HepG2 (cell line): ENCODE measurements around the gene ADGRL3. TPM values are rescaled to one million over a fixed set of nuclear protein-coding genes. Genes with fewer than 3 reads are reported as not detected.
A peak's percentile ranks its signal among the peaks of the same experiment; 100 is the strongest.

Experiments used
- ATAC-seq: fragments of 200-7000 bp; cut with Tn5 transposase; 3 replicates; pipeline ENCODE4 v1.9.1; 2020; ENCODE audit warnings: mild to moderate bottlenecking, moderate library complexity
- BruUV-seq: library from RNA; stranded (reverse); fragments of 400-500 nt; replicated peaks from 2 replicates; lab custom pipeline; 2021; lab: Mats Ljungman, UMichigan
- CTCF ChIA-PET: fragments of 300-600 bp; formaldehyde crosslinking; extraction: SDS; loops from one replicate; lab custom pipeline; 2021; ENCODE audit warnings: low total read pairs, inconsistent platforms, low intra/inter-chr PET ratio; lab: Yijun Ruan, JAX
- POLR2A ChIA-PET: fragments of 350-600 bp; sonication (Branson Sonifier 250); formaldehyde crosslinking; loops from one replicate; lab custom pipeline; 2020; ENCODE audit warnings: antibody characterized with exemption, inconsistent platforms; lab: Yijun Ruan, JAX
- DNase-seq: peaks from one replicate; pipeline ENCODE4 v3.0.0-alpha.2; 2015; ENCODE audit warnings: low spot score
- FAIRE-seq: peaks from 3 replicates; lab custom pipeline; 2011; peaks lifted over from hg19 to GRCh38; lab: Jason Lieb, UNC
- H2AFZ ChIP-seq: one replicate; pipeline ENCODE4 v1.6.1; 2011; ENCODE audit warnings: low read length, inconsistent platforms
- H3K27ac ChIP-seq: fragments of 300-600 bp; 3 replicates; pipeline ENCODE4 v1.8.0; 2011; ENCODE audit warnings: mixed run types, mild to moderate bottlenecking, mixed read lengths, low read length, inconsistent platforms; ENCODE audit not compliant: insufficient read depth; ENCODE audit errors: extremely low read length
- H3K27me3 ChIP-seq, 2 experiments: fragments of 200-600 bp in 1 of 2; 2 replicates in 1 of 2; 3 replicates in 1 of 2; pipeline versions ENCODE4 v1.6.0 to v1.8.0; 2011; ENCODE audit warnings: low read length in 2 of 2, mild to moderate bottlenecking in 2 of 2, moderate library complexity in 2 of 2, inconsistent platforms in 1 of 2; ENCODE audit not compliant: insufficient read depth in 2 of 2, control insufficient read depth in 1 of 2
- H3K36me3 ChIP-seq, 2 experiments: fragments of 200-600 bp in 1 of 2; replicated peaks in 1 of 2; 2 replicates in 1 of 2; 3 replicates in 1 of 2; pipeline versions ENCODE4 v1.5.1 to v1.8.0; 2011; ENCODE audit warnings: low read length in 2 of 2, inconsistent platforms in 1 of 2; ENCODE audit not compliant: insufficient read depth in 2 of 2, control insufficient read depth in 1 of 2
- H3K4me1 ChIP-seq: 2 replicates; pipeline ENCODE4 v1.5.1; 2012; ENCODE audit warnings: low read length, inconsistent platforms; ENCODE audit not compliant: insufficient read depth
- H3K4me2 ChIP-seq: 2 replicates; pipeline ENCODE4 v1.6.0; 2011; ENCODE audit warnings: low read depth, low read length, inconsistent platforms
- H3K4me3 ChIP-seq, 3 experiments: fragments of 200-600 bp in 1 of 3; sonication (generic), shearing (Covaris generic) in 1 of 3; replicated peaks in 1 of 3; 2 replicates each; pipeline ENCODE4 v1.5.1; 2011 to 2016; ENCODE audit warnings: low read length in 3 of 3, inconsistent platforms in 2 of 3, low read depth in 2 of 3, mild to moderate bottlenecking in 2 of 3, control low read depth in 1 of 3, mixed read lengths in 1 of 3; ENCODE audit not compliant: insufficient read depth in 1 of 3
- H3K79me2 ChIP-seq: one replicate; pipeline ENCODE4 v1.6.1; 2011; ENCODE audit warnings: low read length, inconsistent platforms; ENCODE audit not compliant: insufficient read depth
- H3K9ac ChIP-seq: 2 replicates; pipeline ENCODE4 v1.6.0; 2011; ENCODE audit warnings: mild to moderate bottlenecking, low read depth, low read length, inconsistent platforms; ENCODE audit not compliant: insufficient read depth
- H3K9me3 ChIP-seq: 2 replicates; pipeline ENCODE4 v1.5.1; 2012; ENCODE audit warnings: mild to moderate bottlenecking, low read length
- H4K20me1 ChIP-seq: 2 replicates; pipeline ENCODE4 v1.6.0; 2011; ENCODE audit warnings: inconsistent platforms, mild to moderate bottlenecking, low read length, moderate library complexity; ENCODE audit not compliant: insufficient read depth
- FLYWCH1 ChIP-seq: sonication (generic); formaldehyde crosslinking; IDR thresholded peaks from 2 replicates; pipeline ENCODE4 v1.8.1; 2023; ENCODE audit warnings: mild to moderate bottlenecking, missing genetic modification reagents
- FOSL2 ChIP-seq: sonication (generic); formaldehyde crosslinking; IDR thresholded peaks from 2 replicates; pipeline ENCODE4 v1.4.0; 2020; ENCODE audit warnings: missing genetic modification reagents
- FOXA3 ChIP-seq: IDR thresholded peaks from 2 replicates; pipeline ENCODE4 v1.6.1; 2016; ENCODE audit warnings: missing genetic modification reagents, missing compliant biosample characterization
- FOXJ3 ChIP-seq: sonication (generic); formaldehyde crosslinking; IDR thresholded peaks from 2 replicates; pipeline ENCODE4 v1.4.0; 2020; ENCODE audit warnings: missing genetic modification reagents, mild to moderate bottlenecking, borderline replicate concordance
- IKZF1 ChIP-seq: fragments of 450-650 bp; IDR thresholded peaks from 2 replicates; pipeline ENCODE4 v1.7.1; 2016
- MAFF ChIP-seq: IDR thresholded peaks from 2 replicates; pipeline ENCODE4 v1.6.1; 2011; ENCODE audit warnings: low read depth, low read length, improper control_type of control experiment
- MAFK ChIP-seq, 2 experiments: IDR thresholded peaks in 1 of 2; conservative IDR thresholded peaks in 1 of 2; 2 replicates each; pipeline ENCODE4 v1.6.1; 2011; ENCODE audit warnings: improper control_type of control experiment in 2 of 2, low read length in 2 of 2
- NFE2 ChIP-seq: sonication (generic); formaldehyde crosslinking; IDR thresholded peaks from 2 replicates; pipeline ENCODE4 v1.4.0; 2020; ENCODE audit warnings: missing genetic modification reagents
- RFXAP ChIP-seq: sonication (generic); formaldehyde crosslinking; IDR thresholded peaks from 2 replicates; pipeline ENCODE4 v1.4.0; 2020; ENCODE audit warnings: missing genetic modification reagents, borderline replicate concordance
- SMARCC2 ChIP-seq: fragments of 450-650 bp; IDR thresholded peaks from 2 replicates; pipeline ENCODE4 v1.6.1; 2017; ENCODE audit warnings: antibody characterized with exemption, mild to moderate bottlenecking
- SOX13 ChIP-seq, 3 experiments: fragments of 450-650 bp in 1 of 3; sonication (generic) in 1 of 3; formaldehyde crosslinking in 1 of 3; IDR thresholded peaks in 2 of 3; conservative IDR thresholded peaks in 1 of 3; 2 replicates each; pipeline versions ENCODE4 v1.5.0 to v1.6.1; 2016 to 2020; ENCODE audit warnings: antibody characterized with exemption in 1 of 3, mild to moderate bottlenecking in 1 of 3, missing compliant biosample characterization in 1 of 3, missing genetic modification reagents in 1 of 3, moderate library complexity in 1 of 3
- SSRP1 ChIP-seq: IDR thresholded peaks from 2 replicates; pipeline ENCODE4 v1.6.1; 2016; ENCODE audit warnings: control low read depth
- ZMYM2 ChIP-seq: sonication (generic); formaldehyde crosslinking; IDR thresholded peaks from 2 replicates; pipeline ENCODE4 v1.8.0; 2022; ENCODE audit warnings: mild to moderate bottlenecking, missing genetic modification reagents
- ZNF101 ChIP-seq: sonication (generic); formaldehyde crosslinking; IDR thresholded peaks from 2 replicates; pipeline ENCODE4 v1.4.0; 2020; ENCODE audit warnings: mild to moderate bottlenecking, low read depth, missing genetic modification reagents, borderline replicate concordance
- ZNF256 ChIP-seq: sonication (generic); formaldehyde crosslinking; conservative IDR thresholded peaks from 2 replicates; pipeline ENCODE4 v1.4.0; 2020; ENCODE audit warnings: missing genetic modification reagents
- ZNF263 ChIP-seq: sonication (generic); formaldehyde crosslinking; IDR thresholded peaks from 2 replicates; pipeline ENCODE4 v1.4.0; 2020; ENCODE audit warnings: missing genetic modification reagents
- ZNF3 ChIP-seq: IDR thresholded peaks from 2 replicates; pipeline ENCODE4 v1.7.0; 2017; ENCODE audit warnings: inconsistent platforms
- ZNF557 ChIP-seq: sonication (generic); formaldehyde crosslinking; IDR thresholded peaks from 2 replicates; pipeline ENCODE4 v1.4.0; 2020; ENCODE audit warnings: missing genetic modification reagents
- ZNF580 ChIP-seq: IDR thresholded peaks from 2 replicates; pipeline ENCODE4 v1.6.1; 2016; ENCODE audit warnings: low read depth, borderline replicate concordance
- WGBS: methylation state at CpG from one replicate; pipeline ENCODE4 v1.1.6; 2017; ENCODE audit warnings: low lambda C conversion rate; 5-methylcytosine and 5-hydroxymethylcytosine counted together
- in situ Hi-C: cut with HindIII; loops from 2 replicates; pipeline ENCODE4 v1.10.0; 2017; ENCODE audit warnings: low pct_unique_long_range_greater_than_20kb; ENCODE audit not compliant: extremely low pct_ligation_motif_present
- intact Hi-C: fragments of 100-400 bp; cut with micrococcal nuclease; formaldehyde crosslinking; loops from one replicate; pipeline ENCODE4 v1.10.0; 2022; ENCODE audit not compliant: unreplicated experiment
- polyA plus RNA-seq, 8 experiments: library from polyadenylated mRNA; depleted of rRNA in 3 of 8; stranded (reverse) in 7 of 8; unstranded in 1 of 8; fragments of >200 nt; fragmentation: Illumina TruSeq in 4 of 8; extraction: Trizol in 4 of 8; gene quantifications; 2 replicates each; pipeline versions ENCODE4 v1.2.1 to v1.2.3, GENCODE V29; 2011 to 2016; ENCODE audit warnings: low read depth in 4 of 8, missing spikeins in 1 of 8, mixed read lengths in 1 of 8; ENCODE audit not compliant: insufficient read depth in 1 of 8
- total RNA-seq, 5 experiments: library from RNA; depleted of rRNA; stranded (reverse); fragments of >200 nt; fragmentation: Illumina TruSeq; extraction: Trizol; gene quantifications; 2 replicates each; pipeline ENCODE4 v1.2.3, GENCODE V29; 2016; ENCODE audit warnings: low read depth in 1 of 5

ADGRL3 gene
- total and polyA plus RNA-seq, 2 of the 13 experiments (the other 11 are each of a cell fraction or from before 2014, with no cell fraction given): 0.04 to 0.05 TPM

GRCh38 chr4:61528595-61528994, 328.5 kb downstream of the ADGRL3 start:
- no peak for DNase-seq
- in situ Hi-C loops: no loop called here
- Histone ChIP-seq H3K27ac (no peak overlapping the region), H3K36me3 (no peaks in the 10 kb centered on the region), H3K4me1 (0 out of 2 replicates have a peak, but pooled peaks cover 10% of the 10 kb centered on the region), H4K20me1 (no peaks in the 10 kb centered on the region), H3K9me3 (no peaks in the 10 kb centered on the region), H3K27me3 (no peaks in the 10 kb centered on the region), H2AFZ (no peak overlapping the region), H3K9ac (no peak overlapping the region), H3K4me3 (no peak overlapping the region), H3K79me2 (no peaks in the 10 kb centered on the region), H3K4me2 (no peak overlapping the region)
- POLR2A ChIA-PET: no interaction called here
- no peak for FAIRE-seq
- CTCF ChIA-PET: no interaction called here
- WGBS: 0% methylated on average over 1 of the region's 1 CpG
- TF ChIP-seq RFXAP (CRISPR knock-in tag): no peak
- peak; percentile 86 to 91 for TF ChIP-seq MAFK (conservative IDR thresholded peaks at IDR 0.05 in 1 of 2, IDR thresholded peaks at IDR 0.05 in 1 of 2; ENCODE audit: low read length in 2 of 2)
- TF ChIP-seq MAFF: peak; percentile 90
- no TSS peak for BruUV-seq
- ATAC-seq: no peak
- intact Hi-C loops: no loop called here

GRCh38 chr4:61531188-61531587, 331.1 kb downstream of the ADGRL3 start:
- no peak for FAIRE-seq
- Histone ChIP-seq H3K36me3 (no peaks in the 10 kb centered on the region), H3K4me1 (0 out of 2 replicates have a peak, but pooled peaks cover 10% of the 10 kb centered on the region), H3K79me2 (no peaks in the 10 kb centered on the region), H3K27me3 (no peaks in the 10 kb centered on the region), H3K4me3 (no peak overlapping the region), H3K9me3 (no peaks in the 10 kb centered on the region), H4K20me1 (no peaks in the 10 kb centered on the region), H3K27ac (no peak overlapping the region), H3K4me2 (no peak overlapping the region), H3K9ac (no peak overlapping the region), H2AFZ (no peak overlapping the region)
- in situ Hi-C loops (no loop called here), intact Hi-C loops (no loop called here)
- CTCF ChIA-PET: no interaction called here
- DNase-seq: peak; percentile 34
- ATAC-seq: peak; percentile 81
- BruUV-seq: no TSS peak
- 21% methylated on average over 5 of the region's 5 CpGs for WGBS
- POLR2A ChIA-PET: no interaction called here
- TF ChIP-seq FOXA3 (CRISPR knock-in tag): peak; percentile 31; the same call in 1 of the 2 replicates
- TF ChIP-seq IKZF1: no peak
- no peak for TF ChIP-seq ZNF256
- TF ChIP-seq ZNF101 (CRISPR knock-in tag): no peak
- no peak for TF ChIP-seq SMARCC2
- TF ChIP-seq SOX13 (IDR thresholded peaks at IDR 0.05): no peak
- peak in 1 of 2 experiments; percentile 73; a peak in 2 of 4 replicates for TF ChIP-seq SOX13 (CRISPR knock-in tag; conservative IDR thresholded peaks at IDR 0.05 in 1 of 2, IDR thresholded peaks at IDR 0.05 in 1 of 2)
- TF ChIP-seq FOXJ3 (CRISPR knock-in tag): no peak
- no peak for TF ChIP-seq NFE2
- TF ChIP-seq ZNF557 (CRISPR knock-in tag): no peak
- no peak for TF ChIP-seq ZNF3 (CRISPR knock-in tag)
- no peak for TF ChIP-seq FLYWCH1 (CRISPR knock-in tag)
- TF ChIP-seq ZMYM2 (CRISPR knock-in tag): no peak
- TF ChIP-seq ZNF580 (CRISPR knock-in tag): no peak
- TF ChIP-seq FOSL2 (CRISPR knock-in tag): 0 out of 2 replicates have a peak, but pooled peaks have one; percentile 7
- TF ChIP-seq SSRP1: no peak
- TF ChIP-seq ZNF263 (CRISPR knock-in tag): no peak
